Immature natural killer cell (primary cell): ENCODE results near the gene STC2. TPM values are rescaled to one million over a fixed set of nuclear protein-coding genes. Genes with fewer than 3 reads are reported as not detected.
A peak's percentile ranks its signal among the peaks of the same experiment; 100 is the strongest.

ENCODE experiments used
- DNase-seq, 3 donors: peaks; one replicate each; pipeline ENCODE4 v3.0.0; 2022; ENCODE audit warnings: mixed read lengths in 1 of 3
- H3K27ac Mint-ChIP-seq, 6 donors: one replicate each; pipeline ENCODE4 v1.8.0; 2020; ENCODE audit warnings: mixed read lengths in 6 of 6, mild to moderate bottlenecking in 5 of 6, inconsistent platforms in 4 of 6, moderate library complexity in 3 of 6
- H3K27me3 Mint-ChIP-seq, 3 donors: one replicate each; pipeline ENCODE4 v1.8.0; 2020 to 2021; ENCODE audit warnings: low read depth in 3 of 3, mild to moderate bottlenecking in 3 of 3, mixed read lengths in 3 of 3, moderate library complexity in 3 of 3, inconsistent platforms in 1 of 3
- H3K36me3 Mint-ChIP-seq, 3 donors: one replicate each; pipeline ENCODE4 v1.8.0; 2020; ENCODE audit warnings: mixed read lengths in 3 of 3, inconsistent platforms in 2 of 3, mild to moderate bottlenecking in 2 of 3
- H3K4me1 Mint-ChIP-seq, 2 donors: one replicate each; pipeline ENCODE4 v1.8.0; 2020; ENCODE audit warnings: inconsistent platforms in 2 of 2, mild to moderate bottlenecking in 2 of 2, mixed read lengths in 2 of 2, moderate library complexity in 1 of 2
- H3K4me3 Mint-ChIP-seq, 5 donors: one replicate each; pipeline ENCODE4 v1.8.0; 2020; ENCODE audit warnings: mild to moderate bottlenecking in 5 of 5, mixed read lengths in 5 of 5, inconsistent platforms in 3 of 5, moderate library complexity in 3 of 5
- H3K9me3 Mint-ChIP-seq, 6 donors: one replicate each; pipeline ENCODE4 v1.8.0; 2020; ENCODE audit warnings: mild to moderate bottlenecking in 6 of 6, mixed read lengths in 6 of 6, inconsistent platforms in 4 of 6, moderate library complexity in 3 of 6
- polyA plus RNA-seq, 3 donors: library from polyadenylated mRNA; unstranded; fragments of 300-500 nt; fragmentation: Illumina TruSeq; gene quantifications; one replicate each; pipeline ENCODE4 v1.2.3, GENCODE V29; 2021

The STC2 gene
- polyA plus RNA-seq, 3 donors from 2014 or later: not detected

GRCh38 chr5:173334808-173335207 lies 6.6 kb upstream of the STC2 start:
- Mint-ChIP-seq H3K4me3 (no peak overlapping the region), H3K27ac (no peak overlapping the region), H3K36me3 (no peaks in the 10 kb centered on the region), H3K27me3 (peaks cover 5 to 13% (median 7%) of the 10 kb centered on the region in 3 donors), H3K4me1 (peaks cover 0 to 12% of the 10 kb centered on the region in 2 donors), H3K9me3 (no peaks in the 10 kb centered on the region)
- no peak for DNase-seq

GRCh38 chr5:173333925-173334661 lies 5.9 kb upstream of the STC2 start:
- H3K27me3 Mint-ChIP-seq: peaks cover 6 to 13% (median 8%) of the 10 kb centered on the region in 3 donors
- no peaks in the 10 kb centered on the region for H3K9me3 Mint-ChIP-seq
- no peak overlapping the region for H3K4me3 Mint-ChIP-seq
- H3K36me3 Mint-ChIP-seq: no peaks in the 10 kb centered on the region
- H3K27ac Mint-ChIP-seq: no peak overlapping the region
- no peak for DNase-seq
- peaks cover 0 to 12% of the 10 kb centered on the region in 2 donors for H3K4me1 Mint-ChIP-seq

GRCh38 chr5:173331956-173332479 lies 3.8 kb upstream of the STC2 start:
- Mint-ChIP-seq H3K27me3 (peaks cover 6 to 18% (median 16%) of the 10 kb centered on the region in 3 donors), H3K27ac (no peak overlapping the region), H3K36me3 (no peaks in the 10 kb centered on the region)

GRCh38 chr5:173331287-173331686 lies 3.1 kb upstream of the STC2 start:
- Mint-ChIP-seq H3K36me3 (no peaks in the 10 kb centered on the region), H3K27me3 (peaks cover 7 to 21% (median 20%) of the 10 kb centered on the region in 3 donors)

More at GRCh38 chr5:173331956-173332479, 3.8 kb upstream of the STC2 start:
- Mint-ChIP-seq H3K4me1 (peaks cover 0 to 12% of the 10 kb centered on the region in 2 donors), H3K9me3 (no peaks in the 10 kb centered on the region), H3K4me3 (no peak overlapping the region)
- DNase-seq: peak; percentile 42 to 53 (median 52)

GRCh38 chr5:173330338-173331206 lies 2.4 kb upstream of the STC2 start:
- no peak overlapping the region for H3K4me3 Mint-ChIP-seq

More at GRCh38 chr5:173331287-173331686, 3.1 kb upstream of the STC2 start:
- no peak for DNase-seq
- peaks cover 0 to 12% of the 10 kb centered on the region in 2 donors for H3K4me1 Mint-ChIP-seq
- no peaks in the 10 kb centered on the region for H3K9me3 Mint-ChIP-seq
- no peak overlapping the region for H3K27ac Mint-ChIP-seq
- peak overlapping the region in 1 of 5 donors; percentile 7 for H3K4me3 Mint-ChIP-seq

GRCh38 chr5:173329491-173330337 lies 1.5 kb upstream of the STC2 start:
- Mint-ChIP-seq H3K36me3 (no peaks in the 10 kb centered on the region), H3K4me3 (no peak overlapping the region), H3K4me1 (peaks cover 0 to 12% of the 10 kb centered on the region in 2 donors), H3K9me3 (no peaks in the 10 kb centered on the region), H3K27ac (no peak overlapping the region), H3K27me3 (peaks cover 11 to 32% (median 24%) of the 10 kb centered on the region in 3 donors)
- no peak for DNase-seq

More at GRCh38 chr5:173330338-173331206, 2.4 kb upstream of the STC2 start:
- H3K27ac Mint-ChIP-seq: no peak overlapping the region
- H3K9me3 Mint-ChIP-seq: no peaks in the 10 kb centered on the region
- H3K4me1 Mint-ChIP-seq: peaks cover 0 to 12% of the 10 kb centered on the region in 2 donors
- H3K36me3 Mint-ChIP-seq: no peaks in the 10 kb centered on the region
- DNase-seq: no peak
- H3K27me3 Mint-ChIP-seq: peaks cover 11 to 25% (median 22%) of the 10 kb centered on the region in 3 donors

- no peak overlapping the region for H3K4me3 Mint-ChIP-seq
- H3K27me3 Mint-ChIP-seq: peaks cover 11 to 31% (median 24%) of the 10 kb centered on the region in 3 donors
- H3K9me3 Mint-ChIP-seq: no peaks in the 10 kb centered on the region
- no peaks in the 10 kb centered on the region for H3K36me3 Mint-ChIP-seq
- no peak overlapping the region for H3K27ac Mint-ChIP-seq
- DNase-seq: no peak
- peaks cover 0 to 12% of the 10 kb centered on the region in 2 donors for H3K4me1 Mint-ChIP-seq
Observed at GRCh38 chr5:173328844-173329490, 753 bp upstream of the STC2 start.

GRCh38 chr5:173327084-173327947 lies 898 bp downstream of the STC2 start:
- H3K4me1 Mint-ChIP-seq: peaks cover 0 to 12% of the 10 kb centered on the region in 2 donors
- no peaks in the 10 kb centered on the region for H3K36me3 Mint-ChIP-seq
- no peak overlapping the region for H3K4me3 Mint-ChIP-seq
- H3K27me3 Mint-ChIP-seq: peaks cover 13 to 32% (median 21%) of the 10 kb centered on the region in 3 donors
- no peak for DNase-seq
- no peaks in the 10 kb centered on the region for H3K9me3 Mint-ChIP-seq
- H3K27ac Mint-ChIP-seq: no peak overlapping the region

GRCh38 chr5:173326501-173326960 lies 1.7 kb downstream of the STC2 start:
- no peak overlapping the region for H3K4me3 Mint-ChIP-seq

GRCh38 chr5:173325091-173325698 lies 3.0 kb downstream of the STC2 start:
- H3K36me3 Mint-ChIP-seq: no peaks in the 10 kb centered on the region
- H3K4me1 Mint-ChIP-seq: no peaks in the 10 kb centered on the region
- H3K9me3 Mint-ChIP-seq: no peaks in the 10 kb centered on the region
- H3K27ac Mint-ChIP-seq: no peak overlapping the region
- no peak overlapping the region for H3K4me3 Mint-ChIP-seq
- DNase-seq: no peak
- peaks cover 10 to 26% (median 24%) of the 10 kb centered on the region in 3 donors for H3K27me3 Mint-ChIP-seq

More at GRCh38 chr5:173326501-173326960, 1.7 kb downstream of the STC2 start:
- Mint-ChIP-seq H3K4me1 (peaks cover 0 to 4% of the 10 kb centered on the region in 2 donors), H3K27me3 (peaks cover 11 to 28% (median 21%) of the 10 kb centered on the region in 3 donors), H3K36me3 (no peaks in the 10 kb centered on the region), H3K9me3 (no peaks in the 10 kb centered on the region), H3K27ac (no peak overlapping the region)
- no peak for DNase-seq

GRCh38 chr5:173324115-173325001 lies 3.9 kb downstream of the STC2 start:
- H3K27me3 Mint-ChIP-seq: peaks cover 8 to 24% (median 23%) of the 10 kb centered on the region in 3 donors
- H3K9me3 Mint-ChIP-seq: no peaks in the 10 kb centered on the region
- no peak overlapping the region for H3K27ac Mint-ChIP-seq
- no peak for DNase-seq
- no peaks in the 10 kb centered on the region for H3K36me3 Mint-ChIP-seq
- H3K4me1 Mint-ChIP-seq: no peaks in the 10 kb centered on the region
- H3K4me3 Mint-ChIP-seq: no peak overlapping the region
